ENCODE data around the gene AKNAD1.
"Not testable (repeated sequence)": the region's sequence is repeated elsewhere in the genome, so short reads cannot be mapped to it uniquely, and the experiment has no call there.

The AKNAD1 gene

GRCh38 chr1:108811611-108812010 is 45.3 kb downstream of the AKNAD1 start:
- H3K4me3 Mint-ChIP-seq: no peak overlapping the region
- H3K27ac Mint-ChIP-seq: no peak overlapping the region
- DNase-seq (ENCODE audit: low spot score): no peak
- H3K9me3 Mint-ChIP-seq: no peaks in the 10 kb centered on the region
- H3K36me3 Mint-ChIP-seq (ENCODE audit: low read depth): peaks cover 16% of the 10 kb centered on the region
- H3K27me3 Mint-ChIP-seq (ENCODE audit: low read depth): peaks cover 15% of the 10 kb centered on the region
- H3K4me1 Mint-ChIP-seq (ENCODE audit: low read depth): no peaks in the 10 kb centered on the region

DNA sequence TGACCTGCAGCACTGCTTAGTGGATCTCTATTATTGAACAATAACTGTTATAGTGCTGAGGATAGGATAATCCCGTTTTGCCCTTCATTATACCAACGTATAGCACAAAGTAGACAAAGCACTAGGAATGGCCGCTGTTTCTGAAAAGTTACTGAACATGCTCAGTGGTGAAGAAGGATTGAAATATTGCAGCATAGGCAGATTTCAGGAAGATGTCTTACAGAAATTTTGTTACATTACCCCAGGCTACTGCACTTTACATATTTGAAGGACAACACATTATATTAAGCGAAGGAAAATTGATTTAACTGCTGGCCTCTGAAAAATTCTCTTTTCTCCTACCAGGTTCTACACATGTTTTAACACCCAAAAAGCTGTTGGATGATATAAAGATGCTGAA is 48.5 kb downstream of the AKNAD1 start:
- no peak for DNase-seq (ENCODE audit: low spot score)
- H3K4me1 Mint-ChIP-seq (ENCODE audit: low read depth): peaks cover 4% of the 10 kb centered on the region
- H3K9me3 Mint-ChIP-seq: no peaks in the 10 kb centered on the region
- H3K27me3 Mint-ChIP-seq (ENCODE audit: low read depth): no peaks in the 10 kb centered on the region
- peaks cover 24% of the 10 kb centered on the region for H3K36me3 Mint-ChIP-seq (ENCODE audit: low read depth)
- no peak overlapping the region for H3K4me3 Mint-ChIP-seq
- no peak overlapping the region for H3K27ac Mint-ChIP-seq

- no peak for DNase-seq (ENCODE audit: low spot score)
- Mint-ChIP-seq H3K9me3 (no peaks in the 10 kb centered on the region), H3K27me3 (ENCODE audit: low read depth) (no peaks in the 10 kb centered on the region), H3K4me3 (no peak overlapping the region), H3K27ac (no peak overlapping the region), H3K4me1 (ENCODE audit: low read depth) (peaks cover 4% of the 10 kb centered on the region), H3K36me3 (ENCODE audit: low read depth) (peaks cover 32% of the 10 kb centered on the region)
Observed at GRCh38 chr1:108803548-108803947, 53.3 kb downstream of the AKNAD1 start.

DNA sequence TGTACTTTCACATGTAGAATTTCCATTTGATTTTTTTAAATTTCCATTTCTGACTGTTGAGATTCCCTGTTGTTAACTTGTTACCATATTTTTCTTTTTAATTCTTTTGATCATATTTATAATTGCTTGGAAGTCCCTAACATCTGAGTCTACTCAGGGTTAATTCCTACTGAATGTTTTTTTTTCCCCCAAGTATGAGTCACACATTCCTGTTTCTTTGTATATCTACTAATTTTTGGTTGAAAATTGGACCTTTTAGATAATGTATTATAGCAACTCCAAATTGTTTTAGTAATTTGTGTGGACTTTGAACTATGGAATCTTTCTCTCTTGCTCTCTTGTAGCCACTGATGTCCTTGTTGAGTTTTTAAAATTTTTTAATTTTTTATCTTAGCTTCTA is 55.8 kb downstream of the AKNAD1 start:
- Mint-ChIP-seq H3K4me1 (ENCODE audit: low read depth) (peaks cover 4% of the 10 kb centered on the region), H3K9me3 (no peaks in the 10 kb centered on the region), H3K36me3 (ENCODE audit: low read depth) (peaks cover 39% of the 10 kb centered on the region), H3K27ac (peak overlapping the region; percentile 15), H3K27me3 (ENCODE audit: low read depth) (no peaks in the 10 kb centered on the region), H3K4me3 (no peak overlapping the region)
- no peak for DNase-seq (ENCODE audit: low spot score)

- peaks cover 2% of the 10 kb centered on the region for H3K4me1 Mint-ChIP-seq (ENCODE audit: low read depth)
- no peak overlapping the region for H3K4me3 Mint-ChIP-seq
- no peak overlapping the region for H3K27ac Mint-ChIP-seq
- no peaks in the 10 kb centered on the region for H3K27me3 Mint-ChIP-seq (ENCODE audit: low read depth)
- DNase-seq (ENCODE audit: low spot score): no peak
- peaks cover 44% of the 10 kb centered on the region for H3K36me3 Mint-ChIP-seq (ENCODE audit: low read depth)
- H3K9me3 Mint-ChIP-seq: no peaks in the 10 kb centered on the region
Observed at GRCh38 chr1:108799001-108799400, 57.9 kb downstream of the AKNAD1 start.

DNA sequence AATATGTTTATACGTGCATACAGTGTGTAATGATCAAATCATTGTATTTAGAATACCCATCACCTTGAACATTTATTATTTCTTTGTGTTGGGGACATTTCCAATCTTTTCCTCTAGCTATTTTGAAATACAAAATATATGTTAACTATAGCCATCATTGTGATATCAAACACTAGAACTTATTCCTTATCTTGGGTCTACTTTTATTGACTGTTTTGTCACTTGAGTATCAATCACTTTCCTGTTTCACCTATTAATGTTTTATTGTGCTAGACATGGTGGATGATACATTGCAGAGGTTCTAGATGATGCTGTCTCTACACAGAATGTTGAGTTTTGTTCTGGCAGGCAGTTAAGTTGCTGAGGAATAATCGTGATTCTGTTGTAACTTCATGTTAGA is 64.5 kb downstream of the AKNAD1 start:
- Mint-ChIP-seq H3K27ac (no peak overlapping the region), H3K36me3 (ENCODE audit: low read depth) (peaks cover 67% of the 10 kb centered on the region), H3K4me1 (ENCODE audit: low read depth) (no peaks in the 10 kb centered on the region)

GRCh38 chr1:108791790-108792189 is 65.1 kb downstream of the AKNAD1 start:
- DNase-seq (ENCODE audit: low spot score): no peak
- peaks cover 73% of the 10 kb centered on the region for H3K36me3 Mint-ChIP-seq (ENCODE audit: low read depth)
- H3K9me3 Mint-ChIP-seq: peaks cover 21% of the 10 kb centered on the region
- H3K4me1 Mint-ChIP-seq (ENCODE audit: low read depth): no peaks in the 10 kb centered on the region
- H3K27ac Mint-ChIP-seq: no peak overlapping the region
- no peaks in the 10 kb centered on the region for H3K27me3 Mint-ChIP-seq (ENCODE audit: low read depth)
- no peak overlapping the region for H3K4me3 Mint-ChIP-seq

More for the DNA sequence above, 64.5 kb downstream of the AKNAD1 start:
- Mint-ChIP-seq H3K9me3 (peaks cover 19% of the 10 kb centered on the region), H3K27me3 (ENCODE audit: low read depth) (no peaks in the 10 kb centered on the region), H3K4me3 (no peak overlapping the region)
- no peak for DNase-seq (ENCODE audit: low spot score)

DNA sequence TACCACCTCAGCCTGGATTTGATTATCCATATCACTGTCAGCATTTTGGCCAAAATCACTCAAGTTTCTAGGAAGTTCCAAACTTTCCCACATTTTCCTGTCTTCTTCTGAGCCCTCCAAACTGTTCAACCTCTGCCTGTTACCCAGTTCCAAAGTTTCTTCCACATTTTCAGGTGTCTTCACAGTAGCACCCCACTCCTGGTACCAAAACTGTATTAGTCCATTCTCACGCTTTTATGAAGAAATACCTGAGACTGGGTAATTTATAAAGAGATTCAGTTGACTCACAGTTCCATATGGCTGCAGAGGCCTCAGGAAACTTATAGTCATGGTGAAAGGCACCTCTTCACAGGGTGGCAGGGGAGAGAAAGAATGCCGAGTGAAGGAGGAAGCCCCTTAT is 71.0 kb downstream of the AKNAD1 start:
- Mint-ChIP-seq H3K27ac (no peak overlapping the region), H3K4me3 (no peak overlapping the region), H3K27me3 (ENCODE audit: low read depth) (no peaks in the 10 kb centered on the region), H3K36me3 (ENCODE audit: low read depth) (peaks cover 80% of the 10 kb centered on the region), H3K9me3 (peaks cover 38% of the 10 kb centered on the region), H3K4me1 (ENCODE audit: low read depth) (no peaks in the 10 kb centered on the region)
- no peak for DNase-seq (ENCODE audit: low spot score)

DNA sequence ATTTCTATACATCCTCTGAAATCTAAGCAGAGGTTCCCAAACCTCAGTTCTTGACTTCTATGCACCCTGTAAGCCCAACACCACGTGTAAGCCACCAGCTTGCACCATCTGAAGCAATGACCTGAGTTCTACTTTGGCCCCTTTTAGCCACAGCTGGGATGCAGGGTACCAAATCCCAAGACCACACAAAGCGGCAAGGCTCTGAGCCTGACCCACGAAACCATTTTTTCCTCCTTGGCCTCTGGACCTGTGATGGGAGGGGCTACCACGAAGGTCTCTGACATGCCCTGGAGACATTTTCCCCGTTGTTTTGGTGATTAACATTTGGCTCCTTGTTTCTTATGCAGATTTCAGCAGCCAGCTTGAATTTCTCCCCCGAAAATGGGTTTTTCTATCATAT is 71.6 kb downstream of the AKNAD1 start:
- no peak for DNase-seq (ENCODE audit: low spot score)
- Mint-ChIP-seq H3K4me3 (no peak overlapping the region), H3K36me3 (ENCODE audit: low read depth) (peaks cover 77% of the 10 kb centered on the region), H3K27me3 (ENCODE audit: low read depth) (no peaks in the 10 kb centered on the region), H3K4me1 (ENCODE audit: low read depth) (no peaks in the 10 kb centered on the region), H3K27ac (no peak overlapping the region), H3K9me3 (peaks cover 38% of the 10 kb centered on the region)

- peaks cover 65% of the 10 kb centered on the region for H3K36me3 Mint-ChIP-seq (ENCODE audit: low read depth)
- DNase-seq (ENCODE audit: low spot score): not testable (repeated sequence)
Observed at GRCh38 chr1:108781575-108781944, 75.3 kb downstream of the AKNAD1 start.

GRCh38 chr1:108780937-108781574 is 75.8 kb downstream of the AKNAD1 start:
- Mint-ChIP-seq H3K27me3 (ENCODE audit: low read depth) (no peaks in the 10 kb centered on the region), H3K4me3 (no peak overlapping the region), H3K36me3 (ENCODE audit: low read depth) (peaks cover 61% of the 10 kb centered on the region), H3K4me1 (ENCODE audit: low read depth) (no peaks in the 10 kb centered on the region), H3K27ac (no peak overlapping the region), H3K9me3 (peaks cover 29% of the 10 kb centered on the region)
- DNase-seq (ENCODE audit: low spot score): no peak

More at GRCh38 chr1:108781575-108781944, 75.3 kb downstream of the AKNAD1 start:
- H3K4me3 Mint-ChIP-seq; H3K27me3 Mint-ChIP-seq (ENCODE audit: low read depth); H3K27ac Mint-ChIP-seq; H3K4me1 Mint-ChIP-seq (ENCODE audit: low read depth): not testable (repeated sequence)
- H3K9me3 Mint-ChIP-seq: peaks cover 34% of the 10 kb centered on the region

- Mint-ChIP-seq H3K27ac (no peak overlapping the region), H3K36me3 (ENCODE audit: low read depth) (peaks cover 52% of the 10 kb centered on the region), H3K27me3 (ENCODE audit: low read depth) (no peaks in the 10 kb centered on the region), H3K4me3 (no peak overlapping the region), H3K4me1 (ENCODE audit: low read depth) (no peaks in the 10 kb centered on the region), H3K9me3 (peaks cover 13% of the 10 kb centered on the region)
- DNase-seq (ENCODE audit: low spot score): no peak
Observed at GRCh38 chr1:108779455-108779854, 77.4 kb downstream of the AKNAD1 start.

- no peak overlapping the region for H3K27ac Mint-ChIP-seq
- no peaks in the 10 kb centered on the region for H3K4me1 Mint-ChIP-seq (ENCODE audit: low read depth)
- H3K4me3 Mint-ChIP-seq: no peak overlapping the region
- H3K27me3 Mint-ChIP-seq (ENCODE audit: low read depth): no peaks in the 10 kb centered on the region
- peaks cover 45% of the 10 kb centered on the region for H3K36me3 Mint-ChIP-seq (ENCODE audit: low read depth)
- H3K9me3 Mint-ChIP-seq: no peaks in the 10 kb centered on the region
- no peak for DNase-seq (ENCODE audit: low spot score)
Observed at GRCh38 chr1:108777839-108778238, 79.1 kb downstream of the AKNAD1 start.

DNA sequence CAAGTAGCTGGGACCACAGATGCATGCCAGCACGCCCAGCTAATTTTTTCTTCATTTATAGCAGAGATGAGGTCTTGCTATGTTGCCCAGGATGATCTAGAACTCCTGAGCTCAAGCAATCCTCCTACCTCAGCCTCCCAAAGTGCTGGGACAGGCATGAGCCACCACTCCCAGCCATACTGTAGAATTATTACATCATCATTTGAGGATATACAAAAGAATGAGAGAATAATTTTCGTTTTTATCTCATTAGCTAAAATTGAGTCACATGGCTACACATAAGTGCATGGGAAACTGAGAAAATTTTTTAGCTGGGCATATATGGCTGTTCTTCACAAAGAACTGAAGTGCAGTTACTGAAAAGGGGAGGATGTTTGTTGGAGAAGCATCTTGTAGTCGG is 89.2 kb downstream of the AKNAD1 start:
- Mint-ChIP-seq H3K36me3 (ENCODE audit: low read depth) (peaks cover 23% of the 10 kb centered on the region), H3K4me1 (ENCODE audit: low read depth) (no peaks in the 10 kb centered on the region), H3K27me3 (ENCODE audit: low read depth) (no peaks in the 10 kb centered on the region), H3K9me3 (no peaks in the 10 kb centered on the region), H3K4me3 (no peak overlapping the region), H3K27ac (no peak overlapping the region)
- no peak for DNase-seq (ENCODE audit: low spot score)

- Mint-ChIP-seq H3K4me1 (ENCODE audit: low read depth) (no peaks in the 10 kb centered on the region), H3K27me3 (ENCODE audit: low read depth) (no peaks in the 10 kb centered on the region), H3K36me3 (ENCODE audit: low read depth) (peaks cover 26% of the 10 kb centered on the region), H3K27ac (no peak overlapping the region), H3K4me3 (no peak overlapping the region), H3K9me3 (no peaks in the 10 kb centered on the region)
- no peak for DNase-seq (ENCODE audit: low spot score)
Observed at GRCh38 chr1:108767115-108767514, 89.8 kb downstream of the AKNAD1 start.
